GM12864 (cell line): ENCODE measurements around the gene SORCS2.

ENCODE experiments used
- DNase-seq: peaks from one replicate; pipeline ENCODE4 v3.0.0-alpha.2; 2011; ENCODE audit warnings: low read depth
- H3K4me3 ChIP-seq: 2 replicates; pipeline ENCODE4 v1.5.1; 2011; ENCODE audit warnings: mild to moderate bottlenecking, low read depth, low read length, control low read depth
- TF ChIP-seq, protein P1 (sequence below): IDR thresholded peaks from 2 replicates; pipeline ENCODE4 v1.5.1; 2011; ENCODE audit warnings: low read depth, mild to moderate bottlenecking, moderate library complexity, low read length, control low read depth, inconsistent platforms; ENCODE audit errors: missing control alignments

SORCS2 gene

DNA sequence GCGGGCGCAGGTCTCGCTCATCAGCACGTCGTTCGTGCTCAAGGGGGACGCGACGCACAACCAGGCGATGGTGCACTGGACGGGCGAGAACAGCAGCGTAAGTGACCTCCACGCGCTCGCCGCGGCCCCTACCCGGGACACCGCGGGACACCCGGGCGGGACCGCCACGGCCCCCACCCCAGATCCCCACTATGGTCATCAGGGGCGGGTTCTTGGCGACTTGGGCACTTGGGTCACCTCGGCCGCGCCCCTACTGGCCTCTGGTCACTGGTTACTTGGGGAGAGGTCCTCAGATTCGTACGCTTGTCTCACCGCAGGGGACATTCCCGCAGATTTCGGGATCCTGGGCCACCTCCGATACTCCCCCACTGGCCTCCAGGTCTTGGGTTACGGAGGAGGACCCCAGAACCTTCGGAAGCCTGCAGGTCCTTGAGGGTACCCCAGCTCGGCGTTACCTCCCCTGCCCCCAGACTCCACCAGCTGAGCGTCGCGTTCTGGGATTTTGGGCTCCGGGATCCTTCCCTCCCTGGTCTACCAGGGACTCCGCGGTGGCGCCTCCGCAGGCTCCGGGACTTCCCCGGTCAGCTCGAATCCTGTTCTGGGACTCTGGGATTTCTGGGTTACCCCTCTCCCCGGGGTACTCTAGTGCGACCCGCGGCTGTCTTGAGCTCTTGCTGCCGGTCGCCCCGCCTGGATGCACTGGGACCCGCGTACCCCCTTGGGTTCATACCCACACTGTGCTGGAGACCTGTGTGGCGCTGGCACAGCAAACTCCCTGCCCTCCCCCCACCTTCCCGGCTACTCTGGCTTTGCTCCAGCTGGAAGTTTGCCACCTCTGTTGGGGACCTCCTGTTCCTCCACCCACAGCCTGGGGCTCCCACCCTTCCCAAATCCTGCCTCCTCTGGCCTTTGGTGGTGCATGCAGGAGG lies 956 bp downstream of the SORCS2 start:
- TF ChIP-seq, protein P1, sequence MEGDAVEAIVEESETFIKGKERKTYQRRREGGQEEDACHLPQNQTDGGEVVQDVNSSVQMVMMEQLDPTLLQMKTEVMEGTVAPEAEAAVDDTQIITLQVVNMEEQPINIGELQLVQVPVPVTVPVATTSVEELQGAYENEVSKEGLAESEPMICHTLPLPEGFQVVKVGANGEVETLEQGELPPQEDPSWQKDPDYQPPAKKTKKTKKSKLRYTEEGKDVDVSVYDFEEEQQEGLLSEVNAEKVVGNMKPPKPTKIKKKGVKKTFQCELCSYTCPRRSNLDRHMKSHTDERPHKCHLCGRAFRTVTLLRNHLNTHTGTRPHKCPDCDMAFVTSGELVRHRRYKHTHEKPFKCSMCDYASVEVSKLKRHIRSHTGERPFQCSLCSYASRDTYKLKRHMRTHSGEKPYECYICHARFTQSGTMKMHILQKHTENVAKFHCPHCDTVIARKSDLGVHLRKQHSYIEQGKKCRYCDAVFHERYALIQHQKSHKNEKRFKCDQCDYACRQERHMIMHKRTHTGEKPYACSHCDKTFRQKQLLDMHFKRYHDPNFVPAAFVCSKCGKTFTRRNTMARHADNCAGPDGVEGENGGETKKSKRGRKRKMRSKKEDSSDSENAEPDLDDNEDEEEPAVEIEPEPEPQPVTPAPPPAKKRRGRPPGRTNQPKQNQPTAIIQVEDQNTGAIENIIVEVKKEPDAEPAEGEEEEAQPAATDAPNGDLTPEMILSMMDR = no peak
- no peak for DNase-seq
- H3K4me3 ChIP-seq = no peak overlapping the region

DNA sequence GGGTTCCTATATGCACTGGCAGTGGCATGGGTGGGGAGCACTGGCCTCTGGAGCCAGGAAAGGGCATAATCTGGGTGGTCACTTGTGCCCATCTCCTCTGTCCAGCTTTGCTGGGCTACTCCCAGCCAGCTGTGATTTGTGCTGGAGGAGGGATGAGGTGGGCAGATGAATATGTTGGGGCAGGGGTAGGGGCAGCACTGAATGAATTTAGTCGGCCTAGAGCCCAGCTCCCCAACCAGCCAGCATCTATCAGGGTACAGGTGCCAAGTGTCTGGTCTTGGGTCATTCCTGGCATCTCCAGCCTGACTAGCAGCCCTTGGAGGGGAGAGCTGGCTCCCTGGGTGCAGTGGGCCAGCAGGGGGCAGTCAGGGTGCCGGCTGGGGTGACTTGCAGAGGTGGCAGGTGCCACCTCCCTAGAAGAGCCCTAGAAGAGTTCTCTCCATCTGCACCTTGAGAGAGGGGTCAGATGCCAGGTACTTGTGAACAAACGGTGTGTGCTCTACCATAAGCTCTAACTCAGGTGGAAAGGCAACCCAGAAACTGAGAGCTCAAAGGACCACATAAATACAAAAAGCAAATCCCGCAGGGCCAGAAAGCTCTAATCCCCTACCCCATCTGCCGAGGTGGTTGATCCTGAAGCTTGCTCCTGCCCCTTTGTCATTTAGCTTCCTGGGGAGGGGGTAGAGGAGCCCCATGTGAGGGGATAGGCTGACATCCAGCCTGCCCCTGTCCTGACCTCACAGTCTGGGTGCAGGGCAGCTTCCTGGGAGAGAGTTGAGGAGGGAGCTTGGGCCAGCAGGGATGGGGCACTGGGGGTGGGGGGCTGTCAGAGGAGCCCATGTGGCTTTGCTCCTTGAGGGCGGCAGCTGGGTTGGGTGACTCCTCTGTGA lies 2.2 kb downstream of the SORCS2 start:
- H3K4me3 ChIP-seq = no peak overlapping the region
- DNase-seq = no peak
- TF ChIP-seq, protein P1 = peak; percentile 43

DNA sequence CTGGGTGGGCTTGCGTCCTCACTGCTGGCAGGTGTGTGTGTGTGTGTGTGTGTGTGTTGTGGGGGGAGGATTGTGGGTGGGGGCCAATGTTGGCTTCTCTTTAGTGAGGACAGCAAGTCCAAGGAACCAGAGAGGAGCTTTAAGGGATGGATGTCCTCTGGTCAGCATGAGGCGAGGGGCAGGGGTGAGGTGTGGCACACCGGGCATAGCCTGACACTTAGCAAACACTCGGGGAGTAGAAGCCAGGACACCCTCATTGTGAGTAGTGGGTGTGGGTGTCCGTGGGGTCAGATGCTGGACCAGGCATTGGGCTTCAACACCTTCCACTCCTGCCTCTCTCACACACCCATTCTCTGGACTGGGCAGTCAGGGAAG lies 2.8 kb downstream of the SORCS2 start:
- DNase-seq = no peak
- H3K4me3 ChIP-seq = no peak overlapping the region
- TF ChIP-seq, protein P1 = no peak

DNA sequence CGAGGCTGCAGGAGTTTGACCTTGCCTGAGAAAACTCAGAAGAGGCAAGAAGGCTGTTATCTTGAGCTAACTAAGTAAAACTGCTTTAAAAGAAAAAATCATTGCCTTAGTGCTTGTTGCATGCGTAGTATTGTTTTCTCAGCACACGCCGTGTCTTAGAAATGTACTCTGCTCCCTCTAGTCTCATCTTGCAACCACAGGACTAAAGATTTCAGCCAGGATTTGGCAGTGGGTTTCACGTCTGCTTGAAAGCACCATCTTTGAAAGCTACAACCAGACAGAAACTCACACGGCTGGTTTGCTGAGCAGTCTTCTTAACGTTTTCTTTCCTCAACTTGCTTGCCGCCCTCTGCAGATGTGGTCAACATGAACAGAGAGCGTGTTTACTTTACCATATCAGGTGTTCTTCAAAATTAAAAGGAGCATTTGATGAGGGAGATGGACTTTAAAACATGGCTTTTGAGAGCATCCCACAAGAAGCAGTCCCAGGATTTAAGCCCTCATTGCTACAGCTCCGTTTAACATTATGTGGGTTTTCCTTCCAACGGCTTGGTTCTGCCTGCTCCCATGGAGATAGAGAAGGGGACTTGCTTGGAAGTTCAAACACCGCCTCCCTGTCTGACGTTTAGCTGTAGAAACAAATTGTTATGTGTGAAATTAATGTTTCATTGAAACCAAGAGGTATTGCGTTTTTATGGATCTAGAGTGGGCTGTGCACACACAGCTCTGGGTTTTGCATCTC lies 3.4 kb downstream of the SORCS2 start:
- TF ChIP-seq, protein P1 = no peak
- no peak overlapping the region for H3K4me3 ChIP-seq
- DNase-seq = no peak

DNA sequence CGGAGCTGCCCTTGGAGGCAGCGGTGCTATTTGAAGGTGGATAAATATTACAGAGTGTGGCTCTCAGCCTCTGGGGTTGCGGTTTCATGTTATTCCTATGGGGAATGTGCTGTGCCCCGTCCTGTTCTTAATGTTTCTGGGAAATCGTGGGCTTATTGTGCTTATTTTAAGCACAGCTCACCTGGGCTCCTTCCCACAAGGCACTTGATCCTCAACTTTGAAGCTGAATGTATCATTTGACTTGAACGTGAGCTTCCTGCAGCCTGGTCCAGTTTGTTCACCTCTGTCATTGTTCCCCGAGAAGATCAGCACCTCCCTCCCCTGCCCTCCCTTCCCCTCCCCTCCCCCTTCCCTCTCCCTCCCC lies 3.9 kb downstream of the SORCS2 start:
- TF ChIP-seq, protein P1 = no peak
- no peak overlapping the region for H3K4me3 ChIP-seq
- no peak for DNase-seq

DNA sequence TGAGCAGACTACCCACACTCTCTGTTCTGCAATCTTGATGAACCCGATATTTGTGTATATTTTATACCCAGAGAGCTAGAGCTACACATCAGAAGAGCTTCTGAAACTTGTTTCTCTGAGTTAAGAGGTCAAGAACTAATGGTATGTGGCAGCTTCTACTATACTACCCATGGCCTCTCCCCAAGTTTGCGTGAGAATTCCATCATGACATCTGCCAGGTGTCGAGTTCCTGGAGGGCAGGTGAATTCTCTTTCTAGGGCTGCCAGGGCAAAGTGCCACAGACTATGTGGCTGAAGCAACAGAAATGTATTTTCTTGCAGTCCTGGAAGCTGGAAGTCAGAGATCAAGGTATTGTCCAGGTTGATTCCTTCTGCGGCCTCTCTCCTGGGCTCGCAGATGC lies 4.4 kb downstream of the SORCS2 start:
- no peak for DNase-seq
- TF ChIP-seq, protein P1 = no peak
- H3K4me3 ChIP-seq = no peak overlapping the region
